Osteocyte (in vitro differentiated cells): Measurements from ENCODE around the gene FGF11. TPM values are rescaled to one million over a fixed set of nuclear protein-coding genes. Genes with fewer than 3 reads are reported as not detected.
"Not testable (repeated sequence)": the region's sequence is repeated elsewhere in the genome, so short reads cannot be mapped to it uniquely, and the experiment has no call there.

Experiments used
- DNase-seq: peaks from one replicate; pipeline ENCODE4 v3.0.0; 2021; ENCODE audit warnings: mixed read lengths; ENCODE audit not compliant: unreplicated experiment; ENCODE audit errors: extremely low spot score
- H3K27ac Mint-ChIP-seq: one replicate; pipeline ENCODE4 v1.8.0; 2021; ENCODE audit warnings: mild to moderate bottlenecking, mixed read lengths; ENCODE audit not compliant: unreplicated experiment
- H3K27me3 Mint-ChIP-seq: one replicate; pipeline ENCODE4 v1.8.0; 2021; ENCODE audit warnings: mixed read lengths; ENCODE audit not compliant: unreplicated experiment
- H3K36me3 Mint-ChIP-seq: one replicate; pipeline ENCODE4 v1.8.0; 2021; ENCODE audit warnings: mixed read lengths; ENCODE audit not compliant: unreplicated experiment
- H3K4me1 Mint-ChIP-seq: one replicate; pipeline ENCODE4 v1.8.0; 2021; ENCODE audit warnings: mixed read lengths; ENCODE audit not compliant: unreplicated experiment
- H3K4me3 Mint-ChIP-seq: one replicate; pipeline ENCODE4 v1.8.0; 2021; ENCODE audit warnings: mild to moderate bottlenecking, moderate library complexity, mixed read lengths; ENCODE audit not compliant: unreplicated experiment
- H3K9me3 Mint-ChIP-seq: one replicate; pipeline ENCODE4 v1.8.0; 2021; ENCODE audit warnings: mixed read lengths; ENCODE audit not compliant: unreplicated experiment
- CTCF ChIP-seq: fragments of 200-600 bp; sonication (generic); IDR thresholded peaks from 2 replicates; pipeline ENCODE4 v1.5.0; 2021; ENCODE audit warnings: antibody characterized with exemption, mild to moderate bottlenecking, moderate library complexity
- total RNA-seq: library from RNA; stranded (reverse); gene quantifications from 2 replicates; pipeline ENCODE4 v1.2.1, GENCODE V29; 2021

The FGF11 gene
- total RNA-seq, 1 donor from 2014 or later = 1.3 TPM

- Mint-ChIP-seq H3K36me3 (peaks cover 12% of the 10 kb centered on the region), H3K27me3 (no peaks in the 10 kb centered on the region)
- no peak for TF ChIP-seq CTCF
These were observed 27.5 kb downstream of the FGF11 start for GRCh38 chr17:7466639-7467341.

GRCh38 chr17:7467498-7467897 is 28.2 kb downstream of the FGF11 start:
- TF ChIP-seq CTCF = no peak
- Mint-ChIP-seq H3K36me3 (peaks cover 12% of the 10 kb centered on the region), H3K27ac (peak overlapping the region; percentile 70), H3K4me3 (no peak overlapping the region), H3K4me1 (peaks cover 2% of the 10 kb centered on the region), H3K9me3 (no peaks in the 10 kb centered on the region), H3K27me3 (no peaks in the 10 kb centered on the region)
- DNase-seq = no peak

More at GRCh38 chr17:7466639-7467341, 27.5 kb downstream of the FGF11 start:
- Mint-ChIP-seq H3K4me1 (no peaks in the 10 kb centered on the region), H3K4me3 (no peak overlapping the region), H3K27ac (peak overlapping the region; percentile 70), H3K9me3 (no peaks in the 10 kb centered on the region)
- DNase-seq = no peak

GRCh38 chr17:7468290-7468689 is 29.0 kb downstream of the FGF11 start:
- Mint-ChIP-seq H3K9me3 (no peaks in the 10 kb centered on the region), H3K27ac (no peak overlapping the region), H3K4me3 (no peak overlapping the region), H3K27me3 (no peaks in the 10 kb centered on the region), H3K36me3 (peaks cover 12% of the 10 kb centered on the region), H3K4me1 (peaks cover 2% of the 10 kb centered on the region)
- no peak for TF ChIP-seq CTCF
- no peak for DNase-seq

- Mint-ChIP-seq H3K9me3 (no peaks in the 10 kb centered on the region), H3K4me1 (peaks cover 2% of the 10 kb centered on the region), H3K36me3 (peaks cover 9% of the 10 kb centered on the region), H3K4me3 (no peak overlapping the region), H3K27ac (no peak overlapping the region), H3K27me3 (no peaks in the 10 kb centered on the region)
- DNase-seq = no peak
- no peak for TF ChIP-seq CTCF
These were observed 29.6 kb downstream of the FGF11 start for GRCh38 chr17:7468804-7469389.

- H3K9me3 Mint-ChIP-seq, H3K27ac Mint-ChIP-seq, H3K4me3 Mint-ChIP-seq, DNase-seq, H3K4me1 Mint-ChIP-seq, H3K27me3 Mint-ChIP-seq, H3K36me3 Mint-ChIP-seq: not testable (repeated sequence)
These were observed 30.5 kb downstream of the FGF11 start for GRCh38 chr17:7469843-7470242.

GRCh38 chr17:7470457-7470973 is 31.2 kb downstream of the FGF11 start:
- not testable (repeated sequence) for H3K9me3 Mint-ChIP-seq, H3K36me3 Mint-ChIP-seq, H3K27me3 Mint-ChIP-seq, DNase-seq, H3K27ac Mint-ChIP-seq, H3K4me3 Mint-ChIP-seq, H3K4me1 Mint-ChIP-seq
